Activated T-helper 9 cell treated with anti-CD3 and anti-CD28 coated beads, Interleukin-2, amount 50 U/mL, for 16 hours (primary cell): ENCODE measurements around the gene BCKDHA.
"Not testable (repeated sequence)": the region's sequence is repeated elsewhere in the genome, so short reads cannot be mapped to it uniquely, and the experiment has no call there.

Experiments used
- DNase-seq: peaks from one replicate; pipeline ENCODE4 v3.0.0-alpha.2; 2020; ENCODE audit warnings: low read depth

The BCKDHA gene

GRCh38 chr19:41426116-41426841, 28.7 kb downstream of the BCKDHA start:
- DNase-seq = no peak

DNA sequence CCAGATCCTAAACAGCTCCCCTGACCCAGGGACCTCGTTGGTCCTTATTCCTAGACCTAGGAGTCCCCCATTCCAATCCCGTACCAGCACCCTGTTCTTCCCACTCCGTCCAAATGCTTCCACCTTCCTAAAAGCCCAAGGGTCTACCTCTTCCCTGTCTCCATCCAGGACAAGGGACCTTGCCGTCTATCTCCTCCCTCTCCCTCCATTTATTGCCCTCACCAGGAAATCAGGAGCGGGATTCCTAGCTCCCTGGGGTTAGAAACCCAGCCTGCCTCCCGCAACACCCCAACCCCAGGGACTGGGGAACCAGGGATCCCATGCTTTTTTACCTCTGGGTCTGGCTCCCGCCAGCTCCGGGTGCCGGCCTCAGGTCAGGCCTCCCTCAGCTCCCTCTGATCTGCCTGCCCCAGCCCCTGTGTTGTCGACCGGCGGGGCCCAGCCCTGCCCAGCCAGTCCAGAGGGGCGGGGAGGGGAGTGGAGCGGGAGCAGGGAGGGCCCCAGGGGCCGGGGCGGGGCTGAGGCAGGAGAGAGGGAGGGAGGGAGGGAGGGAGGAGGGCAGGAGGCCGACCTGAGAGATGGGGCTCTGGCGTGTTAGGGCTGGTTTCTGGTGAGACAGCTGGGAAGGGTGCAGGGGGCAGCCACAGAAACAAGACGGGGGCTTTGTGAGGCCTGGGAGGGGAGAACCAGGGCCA, 29.5 kb downstream of the BCKDHA start, which contains the start of gene B3GNT8:
Gene B3GNT8 (minus strand): TSS at position 423 of the 695 bp plus-strand sequence. CDS start 596 bp downstream, outside the sequence.
- peak; percentile 34 for DNase-seq

GRCh38 chr19:41427647-41428480, 30.2 kb downstream of the BCKDHA start:
- peak; percentile 24 for DNase-seq

GRCh38 chr19:41428481-41428859, 30.9 kb downstream of the BCKDHA start:
- DNase-seq = no peak

GRCh38 chr19:41430922-41431321, 33.3 kb downstream of the BCKDHA start:
- no peak for DNase-seq

- DNase-seq = no peak
Observed at GRCh38 chr19:41431426-41432386, 34.1 kb downstream of the BCKDHA start.

DNA sequence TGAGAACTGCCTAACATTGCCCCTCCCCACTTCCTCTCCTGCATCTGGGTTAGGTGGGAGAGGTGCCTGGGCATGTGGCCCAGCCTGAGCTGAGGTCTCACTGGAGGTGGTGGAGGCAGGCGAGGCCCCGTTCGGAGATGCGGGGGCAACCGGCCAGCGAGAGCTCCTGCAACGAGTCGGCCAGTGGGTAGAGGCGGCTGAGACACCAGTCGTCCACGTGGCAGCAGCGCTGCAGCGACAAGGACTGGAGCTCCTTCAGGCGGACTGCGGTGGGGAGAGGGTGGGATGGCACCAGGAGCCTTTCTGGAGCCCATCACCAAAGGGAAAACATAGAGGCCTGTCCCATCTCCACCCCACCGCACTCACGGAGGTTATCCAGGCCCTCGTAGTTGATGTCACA, 35.6 kb downstream of the BCKDHA start:
- DNase-seq = no peak

- no peak for DNase-seq
Observed at GRCh38 chr19:41434450-41434849, 36.8 kb downstream of the BCKDHA start.

GRCh38 chr19:41435376-41435775, 37.8 kb downstream of the BCKDHA start:
- not testable (repeated sequence) for DNase-seq

DNA sequence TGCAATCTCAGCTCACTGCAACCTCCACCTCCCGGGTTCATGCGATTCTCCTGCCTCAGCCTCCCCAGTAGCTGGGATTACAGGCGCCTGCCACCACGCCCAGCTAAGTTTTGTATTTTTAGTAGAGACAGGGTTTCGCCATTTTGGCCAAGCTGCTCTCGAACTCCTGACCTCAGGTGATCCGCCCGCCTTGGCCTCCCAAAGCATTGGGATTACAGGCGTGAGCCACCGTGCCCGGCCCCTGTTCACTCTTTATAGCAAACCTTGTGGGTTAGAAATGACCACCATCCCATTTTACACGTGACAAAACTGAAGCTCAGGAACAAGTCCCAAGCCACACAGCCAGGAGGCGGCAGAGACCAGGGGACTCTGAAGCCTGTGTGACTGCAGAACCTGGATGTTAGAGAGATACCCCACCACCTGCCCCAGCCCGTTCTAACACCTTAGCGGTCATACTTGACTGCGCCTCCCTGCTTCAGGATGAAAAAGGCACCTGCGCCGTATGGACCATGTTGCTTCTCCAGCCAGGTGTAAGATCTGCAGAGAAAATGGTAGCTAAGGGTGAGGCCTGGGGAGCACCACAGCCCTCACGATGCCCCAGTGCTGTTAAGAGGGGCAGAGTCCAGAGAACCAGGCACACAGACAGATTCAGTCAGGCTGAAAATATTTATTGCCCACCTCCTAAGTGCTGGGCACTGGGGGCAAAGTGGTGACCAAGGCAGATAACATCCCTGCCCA, 38.5 kb downstream of the BCKDHA start:
- DNase-seq = no peak

- no peak for DNase-seq
Observed at GRCh38 chr19:41436674-41436951, 39.0 kb downstream of the BCKDHA start.

DNA sequence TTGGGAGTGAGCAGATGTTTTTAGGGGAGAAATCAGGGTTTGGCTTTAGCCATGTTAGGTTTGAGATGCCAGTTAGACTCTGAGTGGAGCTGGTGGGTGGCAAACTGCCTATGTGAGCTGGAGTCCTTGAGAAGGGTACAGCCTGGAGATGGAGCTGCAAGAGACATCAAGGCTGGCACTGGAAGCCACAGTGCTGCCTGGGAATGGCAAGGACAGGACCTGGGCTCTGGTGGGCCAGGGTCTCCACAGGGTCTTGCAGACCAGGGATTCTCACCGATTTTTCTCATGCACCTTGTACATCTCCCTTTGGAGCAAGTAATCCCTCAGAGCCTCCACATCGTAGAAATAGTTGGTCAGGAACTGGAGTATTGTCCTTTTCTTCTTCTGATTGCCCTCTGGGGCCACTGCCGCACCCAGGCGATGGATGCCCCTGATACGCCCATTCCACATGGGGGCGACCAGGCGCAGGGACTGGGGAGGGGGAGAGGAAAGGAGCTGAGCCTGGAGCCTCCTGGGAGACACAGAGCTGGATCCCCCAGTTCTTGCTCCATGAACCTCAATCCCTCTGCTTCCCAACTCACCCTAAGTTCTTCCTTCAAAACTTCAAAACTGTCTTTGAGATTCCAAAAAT, 40.4 kb downstream of the BCKDHA start:
- no peak for DNase-seq

DNA sequence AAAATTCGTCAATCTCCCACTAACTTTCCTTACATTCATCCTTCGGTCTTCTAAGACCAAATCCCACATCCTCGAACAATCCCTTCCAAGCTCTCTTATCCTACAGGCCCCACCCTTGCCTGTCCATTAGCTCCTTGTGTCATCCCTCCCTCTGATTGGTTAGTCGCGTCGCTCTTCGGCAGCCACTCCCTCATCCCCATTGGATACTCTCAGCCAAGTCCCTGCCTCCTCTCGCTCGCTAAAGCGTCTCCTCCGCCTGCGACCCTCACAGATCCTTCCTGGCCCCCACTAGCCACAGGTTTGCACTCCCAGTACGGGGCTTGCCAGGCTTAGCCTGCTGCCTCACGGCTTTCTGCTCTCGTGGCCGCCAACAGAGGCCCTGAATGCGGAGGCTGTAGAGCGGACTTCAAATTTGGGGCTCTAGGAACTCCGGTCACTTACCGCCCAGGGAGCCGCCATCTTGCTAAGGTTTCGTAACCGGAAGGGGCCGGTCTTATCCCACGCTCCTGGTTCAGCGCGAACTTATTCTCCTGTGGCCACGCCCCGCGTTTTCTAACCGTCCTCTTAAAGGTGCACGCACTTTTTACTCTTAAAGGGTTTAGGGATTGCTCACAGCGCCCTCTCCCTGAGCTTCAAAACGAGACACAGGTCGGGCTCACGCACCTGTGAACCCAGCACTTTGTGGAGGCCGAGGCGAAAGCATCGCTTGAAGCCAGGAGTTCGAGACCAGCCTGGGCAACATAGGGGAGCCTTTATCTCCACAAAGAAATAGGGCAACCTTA, 42.0 kb downstream of the BCKDHA start, which contains the start of gene DMAC2:
Gene DMAC2 (minus strand): TSS at position 472 of the 782 bp plus-strand sequence. CDS start 13 bp downstream, at position 459.
- DNase-seq = peak; percentile 91

DNA sequence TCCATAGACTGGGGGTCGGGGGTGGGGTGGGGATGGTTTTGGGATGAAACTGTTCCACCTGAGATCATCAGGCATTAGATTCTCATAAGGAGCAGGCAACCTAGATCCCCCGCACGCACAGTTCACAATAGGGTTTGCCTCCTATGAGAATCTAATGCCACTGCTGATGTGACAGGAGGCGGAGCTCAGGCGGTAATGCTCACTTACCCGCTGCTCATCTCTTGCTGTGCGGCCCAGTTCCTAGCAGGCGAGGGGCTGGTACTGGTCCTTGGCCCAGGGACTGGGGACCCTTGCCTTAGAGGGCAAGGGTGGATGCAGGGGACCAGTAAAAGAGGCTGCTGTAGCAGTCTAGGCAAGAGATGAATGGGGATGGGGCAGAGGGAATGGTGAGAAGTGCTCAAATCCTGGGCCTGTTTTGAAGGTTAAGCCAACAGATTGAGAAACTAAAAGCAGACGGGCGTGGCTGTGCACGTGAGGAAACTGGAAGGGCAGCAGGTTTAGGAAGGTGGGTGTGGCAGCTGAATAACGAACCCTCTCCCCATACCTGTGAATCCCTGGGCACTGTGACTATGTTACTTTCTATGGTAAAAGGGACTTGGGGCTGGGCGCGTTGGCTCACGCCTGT, 43.8 kb downstream of the BCKDHA start:
- no peak for DNase-seq

- no peak for DNase-seq
Observed at GRCh38 chr19:41442473-41443355, 45.1 kb downstream of the BCKDHA start, which contains the start of gene ERICH4. ERICH4 (plus strand) TSS chr19:41443156; CDS start chr19:41443170, 14 bp downstream.

DNA sequence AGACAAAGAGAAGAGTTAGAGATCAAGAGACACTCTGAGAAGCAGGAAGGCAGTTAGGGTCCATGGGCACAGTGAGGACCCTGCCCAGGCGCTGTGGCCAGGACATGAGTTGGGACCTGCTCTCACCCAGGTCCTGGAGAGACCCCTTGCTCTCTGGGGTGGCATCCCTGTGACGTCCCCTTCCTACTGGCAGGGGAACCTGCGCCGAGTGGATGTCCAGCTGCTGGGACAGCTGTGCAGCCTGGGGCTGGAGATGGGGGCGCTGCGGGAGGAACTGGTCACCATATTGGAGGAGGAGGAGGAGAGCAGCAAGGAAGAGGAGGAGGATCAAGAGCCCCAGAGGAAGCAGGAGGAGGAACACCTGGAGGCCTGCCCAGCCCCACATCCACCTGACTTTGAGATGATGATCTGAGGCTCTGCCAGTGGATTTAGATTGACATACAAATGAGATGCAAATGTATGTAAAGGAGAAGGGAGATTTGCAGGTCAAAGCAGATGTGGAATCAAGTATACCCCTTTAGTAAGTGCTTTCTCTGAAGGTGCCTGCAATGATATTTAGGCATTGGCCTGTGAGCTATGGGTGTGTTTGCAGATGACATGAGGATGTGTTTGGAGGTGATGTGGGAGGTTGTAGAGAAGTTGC, 46.3 kb downstream of the BCKDHA start:
- no peak for DNase-seq

- DNase-seq = no peak
Observed at GRCh38 chr19:41445575-41445974, 48.0 kb downstream of the BCKDHA start.
